ENCODE results near the gene ZFP36L1. TPM values are rescaled to one million over a fixed set of nuclear protein-coding genes. Genes with fewer than 3 reads are reported as not detected.

ZFP36L1 gene
- total RNA-seq, 1 experiment from 2014 or later = 304 TPM

- H3K27ac ChIP-seq (ENCODE audit: low read depth, low read length) = no peak overlapping the region
- ATAC-seq (no peak), DNase-seq (ENCODE audit: low read depth, low spot score) (no peak)
- H3K9ac ChIP-seq (ENCODE audit: low read length) = no peak overlapping the region
- no peak for TF ChIP-seq POLR2A (IDR thresholded peaks at IDR 0.05; ENCODE audit: borderline replicate concordance, extremely low read depth, insufficient read depth, insufficient read length)
- no peak for TF ChIP-seq EZH2phosphoT487 (IDR thresholded peaks at IDR 0.05; ENCODE audit: borderline replicate concordance)
- no peak for TF ChIP-seq REST (IDR thresholded peaks at IDR 0.05; ENCODE audit: low read depth)
- TF ChIP-seq CTCF (IDR thresholded peaks at IDR 0.05 in 2 of 3, conservative IDR thresholded peaks at IDR 0.05 in 1 of 3; ENCODE audit: borderline replicate concordance in 1 of 3, insufficient read depth in 1 of 3, low read depth in 2 of 3, low read length in 2 of 3) = no peak
- no peak for TF ChIP-seq MAX (IDR thresholded peaks at IDR 0.05)
- TF ChIP-seq ZBTB33 (IDR thresholded peaks at IDR 0.05; ENCODE audit: extremely low read depth, insufficient replicate concordance, low read length) = no peak
- TF ChIP-seq RAD21 (IDR thresholded peaks at IDR 0.05; ENCODE audit: low read depth) = no peak
- TF ChIP-seq SRF (IDR thresholded peaks at IDR 0.05; ENCODE audit: low read depth) = no peak
- TF ChIP-seq EZH2 (IDR thresholded peaks at IDR 0.05) = no peak
- no peak for TF ChIP-seq CBX3 (IDR thresholded peaks at IDR 0.05; ENCODE audit: low read depth)
- TF ChIP-seq ZNF274 (IDR thresholded peaks at IDR 0.05; ENCODE audit: low read depth, low read length) = no peak
- TF ChIP-seq POLR2AphosphoS5 (IDR thresholded peaks at IDR 0.05; ENCODE audit: low read depth, low read length) = no peak
- TF ChIP-seq EGR1 (IDR thresholded peaks at IDR 0.05; ENCODE audit: low read depth) = no peak
- no peak for TF ChIP-seq ATF3 (IDR thresholded peaks at IDR 0.05)
- TF ChIP-seq TCF7L2 (IDR thresholded peaks at IDR 0.05; ENCODE audit: borderline replicate concordance, extremely low read depth, insufficient read depth, insufficient read length) = no peak
- H3K4me2 ChIP-seq (ENCODE audit: low read length) = no peak overlapping the region
- ChIA-PET POLR2A (no interaction called here), CTCF (interaction anchor here (1.2 to 1.4 kb wide), 5 partner anchors 12 to 892 kb away, joined by 3 to 6 read pairs (median 4); no protein-coding TSS in a partner anchor), RAD21 (ENCODE audit: low non-redundant PET in 1 of 2, low total read pairs in 2 of 2, uncharacterized antibody in 2 of 2, unreplicated experiment in 2 of 2) (no interaction called here)
- H3K4me3 ChIP-seq (replicated peaks in 1 of 2; ENCODE audit: low read depth in 1 of 2, low read length in 2 of 2) = no peak overlapping the region
- intact Hi-C loops (cut with micrococcal nuclease) = loop anchor here (2.0 kb wide), 1 partner anchor 577 kb away; no protein-coding TSS in a partner anchor
- H3K9me3 ChIP-seq (ENCODE audit: control insufficient read depth in 1 of 2, insufficient read depth in 1 of 2, low read depth in 1 of 2, low read length in 2 of 2) = no peaks in the 10 kb centered on the region
- H3K9me2 ChIP-seq (ENCODE audit: insufficient read depth) = no peaks in the 10 kb centered on the region
- no TSS peak for BruUV-seq (replicated peaks)
- H3K36me3 ChIP-seq (ENCODE audit: control insufficient read depth in 1 of 2, insufficient read depth in 2 of 2, low read length in 2 of 2) = no peaks in the 10 kb centered on the region
- H3K4me1 ChIP-seq (ENCODE audit: control insufficient read depth in 1 of 2, insufficient read depth in 2 of 2, low read length in 2 of 2) = peaks cover 11 to 13% of the 10 kb centered on the region in 2 experiments
- no peaks in the 10 kb centered on the region for H3K79me2 ChIP-seq (ENCODE audit: insufficient read depth, low read length)
- no peak overlapping the region for H2AFZ ChIP-seq (ENCODE audit: low read depth, low read length, poor library complexity, severe bottlenecking)
- H3K27me3 ChIP-seq (ENCODE audit: insufficient read depth, low read length) = no peaks in the 10 kb centered on the region
- H4K20me1 ChIP-seq (ENCODE audit: insufficient read depth) = no peaks in the 10 kb centered on the region
Measured at GRCh38 chr14:68825729-68826128, 32.9 kb upstream of the ZFP36L1 start.
